ENCODE measurements around the gene RASAL2. TPM values are rescaled to one million over a fixed set of nuclear protein-coding genes. Genes with fewer than 3 reads are reported as not detected.

RASAL2 gene
- total and polyA plus RNA-seq, 9 of the 15 experiments (the other 6 are each of a cell fraction or from before 2014, with no cell fraction given) = 0.13 to 1.0 (median 0.62) TPM

GRCh38 chr1:178093494-178093950, 382 bp upstream of the RASAL2 start (continued):
- TF ChIP-seq, protein P1, sequence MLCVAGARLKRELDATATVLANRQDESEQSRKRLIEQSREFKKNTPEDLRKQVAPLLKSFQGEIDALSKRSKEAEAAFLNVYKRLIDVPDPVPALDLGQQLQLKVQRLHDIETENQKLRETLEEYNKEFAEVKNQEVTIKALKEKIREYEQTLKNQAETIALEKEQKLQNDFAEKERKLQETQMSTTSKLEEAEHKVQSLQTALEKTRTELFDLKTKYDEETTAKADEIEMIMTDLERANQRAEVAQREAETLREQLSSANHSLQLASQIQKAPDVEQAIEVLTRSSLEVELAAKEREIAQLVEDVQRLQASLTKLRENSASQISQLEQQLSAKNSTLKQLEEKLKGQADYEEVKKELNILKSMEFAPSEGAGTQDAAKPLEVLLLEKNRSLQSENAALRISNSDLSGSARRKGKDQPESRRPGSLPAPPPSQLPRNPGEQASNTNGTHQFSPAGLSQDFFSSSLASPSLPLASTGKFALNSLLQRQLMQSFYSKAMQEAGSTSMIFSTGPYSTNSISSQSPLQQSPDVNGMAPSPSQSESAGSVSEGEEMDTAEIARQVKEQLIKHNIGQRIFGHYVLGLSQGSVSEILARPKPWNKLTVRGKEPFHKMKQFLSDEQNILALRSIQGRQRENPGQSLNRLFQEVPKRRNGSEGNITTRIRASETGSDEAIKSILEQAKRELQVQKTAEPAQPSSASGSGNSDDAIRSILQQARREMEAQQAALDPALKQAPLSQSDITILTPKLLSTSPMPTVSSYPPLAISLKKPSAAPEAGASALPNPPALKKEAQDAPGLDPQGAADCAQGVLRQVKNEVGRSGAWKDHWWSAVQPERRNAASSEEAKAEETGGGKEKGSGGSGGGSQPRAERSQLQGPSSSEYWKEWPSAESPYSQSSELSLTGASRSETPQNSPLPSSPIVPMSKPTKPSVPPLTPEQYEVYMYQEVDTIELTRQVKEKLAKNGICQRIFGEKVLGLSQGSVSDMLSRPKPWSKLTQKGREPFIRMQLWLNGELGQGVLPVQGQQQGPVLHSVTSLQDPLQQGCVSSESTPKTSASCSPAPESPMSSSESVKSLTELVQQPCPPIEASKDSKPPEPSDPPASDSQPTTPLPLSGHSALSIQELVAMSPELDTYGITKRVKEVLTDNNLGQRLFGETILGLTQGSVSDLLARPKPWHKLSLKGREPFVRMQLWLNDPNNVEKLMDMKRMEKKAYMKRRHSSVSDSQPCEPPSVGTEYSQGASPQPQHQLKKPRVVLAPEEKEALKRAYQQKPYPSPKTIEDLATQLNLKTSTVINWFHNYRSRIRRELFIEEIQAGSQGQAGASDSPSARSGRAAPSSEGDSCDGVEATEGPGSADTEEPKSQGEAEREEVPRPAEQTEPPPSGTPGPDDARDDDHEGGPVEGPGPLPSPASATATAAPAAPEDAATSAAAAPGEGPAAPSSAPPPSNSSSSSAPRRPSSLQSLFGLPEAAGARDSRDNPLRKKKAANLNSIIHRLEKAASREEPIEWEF (CRISPR knock-in tag; IDR thresholded peaks at IDR 0.05) = no peak
- TF ChIP-seq ESRRA (IDR thresholded peaks at IDR 0.05; ENCODE audit: borderline replicate concordance, low read depth) = peak; percentile 31; the same call in 1 of the 2 replicates
- TF ChIP-seq ZNF133 (CRISPR knock-in tag; IDR thresholded peaks at IDR 0.05) = no peak
- TF ChIP-seq E2F4 (CRISPR knock-in tag; IDR thresholded peaks at IDR 0.05; ENCODE audit: low read depth) = no peak
- TF ChIP-seq MCM2 (IDR thresholded peaks at IDR 0.05; ENCODE audit: low read depth) = no peak
- TF ChIP-seq, protein P2, sequence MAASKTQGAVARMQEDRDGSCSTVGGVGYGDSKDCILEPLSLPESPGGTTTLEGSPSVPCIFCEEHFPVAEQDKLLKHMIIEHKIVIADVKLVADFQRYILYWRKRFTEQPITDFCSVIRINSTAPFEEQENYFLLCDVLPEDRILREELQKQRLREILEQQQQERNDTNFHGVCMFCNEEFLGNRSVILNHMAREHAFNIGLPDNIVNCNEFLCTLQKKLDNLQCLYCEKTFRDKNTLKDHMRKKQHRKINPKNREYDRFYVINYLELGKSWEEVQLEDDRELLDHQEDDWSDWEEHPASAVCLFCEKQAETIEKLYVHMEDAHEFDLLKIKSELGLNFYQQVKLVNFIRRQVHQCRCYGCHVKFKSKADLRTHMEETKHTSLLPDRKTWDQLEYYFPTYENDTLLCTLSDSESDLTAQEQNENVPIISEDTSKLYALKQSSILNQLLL (CRISPR knock-in tag; IDR thresholded peaks at IDR 0.05; ENCODE audit: borderline replicate concordance) = no peak
- TF ChIP-seq MAZ (CRISPR knock-in tag; conservative IDR thresholded peaks at IDR 0.05 in 1 of 2, IDR thresholded peaks at IDR 0.05 in 1 of 2) = peak; percentile 50 to 74; a peak in 3 of 4 replicates
- TF ChIP-seq, protein P3, sequence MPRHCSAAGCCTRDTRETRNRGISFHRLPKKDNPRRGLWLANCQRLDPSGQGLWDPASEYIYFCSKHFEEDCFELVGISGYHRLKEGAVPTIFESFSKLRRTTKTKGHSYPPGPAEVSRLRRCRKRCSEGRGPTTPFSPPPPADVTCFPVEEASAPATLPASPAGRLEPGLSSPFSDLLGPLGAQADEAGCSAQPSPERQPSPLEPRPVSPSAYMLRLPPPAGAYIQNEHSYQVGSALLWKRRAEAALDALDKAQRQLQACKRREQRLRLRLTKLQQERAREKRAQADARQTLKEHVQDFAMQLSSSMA (CRISPR knock-in tag; IDR thresholded peaks at IDR 0.05) = no peak
- TF ChIP-seq RHOXF2B (CRISPR knock-in tag; conservative IDR thresholded peaks at IDR 0.05) = no peak
- TF ChIP-seq MAX (CRISPR knock-in tag; IDR thresholded peaks at IDR 0.05) = peak; percentile 94
- TF ChIP-seq CEBPB (tag; IDR thresholded peaks at IDR 0.05) = no peak
- 0 out of 2 replicates have a peak, but pooled peaks have one; percentile 3 for TF ChIP-seq EP300 (IDR thresholded peaks at IDR 0.05; ENCODE audit: low read length)
- TF ChIP-seq EZH2 (IDR thresholded peaks at IDR 0.05; ENCODE audit: borderline replicate concordance, low read depth, low read length) = no peak
- TF ChIP-seq MTF1 (CRISPR knock-in tag; IDR thresholded peaks at IDR 0.05; ENCODE audit: borderline replicate concordance) = no peak
- TF ChIP-seq MNT (conservative IDR thresholded peaks at IDR 0.05) = peak; percentile 83 to 92
- no peak for TF ChIP-seq ZNF146 (CRISPR knock-in tag; IDR thresholded peaks at IDR 0.05; ENCODE audit: unreplicated experiment)
- TF ChIP-seq NCOA4 (IDR thresholded peaks at IDR 0.05; ENCODE audit: partially characterized antibody) = no peak

All from K562 (cell line).